PC-9 (cell line): ENCODE data around the gene IL17C. TPM values are rescaled to one million over a fixed set of nuclear protein-coding genes. Genes with fewer than 3 reads are reported as not detected.

Source experiments
- BruUV-seq: library from RNA; stranded (reverse); fragments of 400-500 nt; replicated peaks from 2 replicates; lab custom pipeline; 2021; lab: Mats Ljungman, UMichigan
- CTCF ChIA-PET: fragments of 300-600 bp; sonication (Branson Sonifier 250); formaldehyde crosslinking; loops from one replicate; lab custom pipeline; 2022; ENCODE audit warnings: antibody characterized with exemption; lab: Charles Lee
- POLR2A ChIA-PET: fragments of 300-600 bp; sonication (Branson Sonifier 250); formaldehyde crosslinking; loops from one replicate; lab custom pipeline; 2022; ENCODE audit warnings: antibody characterized with exemption; ENCODE audit not compliant: unreplicated experiment; lab: Charles Lee
- DNase-seq, 2 experiments: peaks; one replicate each; pipeline versions ENCODE4 v3.0.0 to v3.0.0-alpha.2; 2015 to 2022; ENCODE audit warnings: mixed read lengths in 1 of 2
- H2AFZ ChIP-seq: fragments of 200-600 bp; sonication (generic); 2 replicates; pipeline ENCODE4 v1.8.1; 2017; ENCODE audit warnings: antibody characterized with exemption
- H3F3A ChIP-seq: fragments of 200-600 bp; sonication (generic); 2 replicates; pipeline ENCODE4 v1.8.1; 2017; ENCODE audit warnings: antibody characterized with exemption, mild to moderate bottlenecking, low read depth; ENCODE audit not compliant: insufficient read depth
- H3K27ac ChIP-seq: fragments of 200-600 bp; sonication (generic); 2 replicates; pipeline ENCODE4 v1.6.1; 2016; ENCODE audit warnings: mixed run types
- H3K27me3 ChIP-seq: fragments of 200-600 bp; sonication (generic); 2 replicates; pipeline ENCODE4 v1.6.1; 2016; ENCODE audit warnings: low read depth, mixed run types; ENCODE audit not compliant: insufficient read depth
- H3K36me3 ChIP-seq: fragments of 200-600 bp; sonication (generic); 2 replicates; pipeline ENCODE4 v1.6.1; 2016; ENCODE audit warnings: low read depth, mixed run types
- H3K4me1 ChIP-seq: fragments of 200-600 bp; sonication (generic); replicated peaks from 2 replicates; pipeline ENCODE4 v1.6.1; 2016; ENCODE audit warnings: mixed run types; ENCODE audit not compliant: insufficient read depth
- H3K4me2 ChIP-seq: fragments of 200-600 bp; sonication (generic); 2 replicates; pipeline ENCODE4 v1.6.1; 2017; ENCODE audit warnings: mixed run types
- H3K4me3 ChIP-seq: fragments of 200-600 bp; sonication (generic); 2 replicates; pipeline ENCODE4 v1.6.1; 2016; ENCODE audit warnings: mixed run types
- H3K79me2 ChIP-seq: fragments of 200-600 bp; sonication (generic); 2 replicates; pipeline ENCODE4 v1.6.1; 2017; ENCODE audit warnings: low read depth, mixed run types
- H3K9me2 ChIP-seq: fragments of 200-600 bp; sonication (generic); 2 replicates; pipeline ENCODE4 v1.8.1; 2017; ENCODE audit warnings: mild to moderate bottlenecking; ENCODE audit not compliant: insufficient read depth
- H3K9me3 ChIP-seq: fragments of 200-600 bp; sonication (generic); 2 replicates; pipeline ENCODE4 v1.8.1; 2016; ENCODE audit warnings: low read depth; ENCODE audit not compliant: insufficient read depth
- H4K20me1 ChIP-seq: fragments of 200-600 bp; sonication (generic); 2 replicates; pipeline ENCODE4 v1.8.1; 2017; ENCODE audit not compliant: insufficient read depth
- EZH2 ChIP-seq: fragments of 200-600 bp; sonication (generic); IDR thresholded peaks from 2 replicates; pipeline ENCODE4 v1.8.0; 2017; ENCODE audit warnings: antibody characterized with exemption, low read depth
- intact Hi-C: fragments of 100-400 bp; cut with micrococcal nuclease; formaldehyde crosslinking; loops from one replicate; pipeline ENCODE4 v1.10.0; 2022; ENCODE audit not compliant: unreplicated experiment
- total RNA-seq: library from RNA; stranded (reverse); gene quantifications from 2 replicates; pipeline ENCODE4 v1.2.3, GENCODE V29; 2021
- TF ChIP-seq, protein P1 (sequence below): fragments of 200-600 bp; sonication (generic); conservative IDR thresholded peaks from 2 replicates; pipeline ENCODE4 v1.6.1; 2017; ENCODE audit warnings: mixed run types, antibody characterized with exemption, mild to moderate bottlenecking, moderate library complexity

Gene IL17C
- total RNA-seq, 1 experiment from 2014 or later: not detected

DNA sequence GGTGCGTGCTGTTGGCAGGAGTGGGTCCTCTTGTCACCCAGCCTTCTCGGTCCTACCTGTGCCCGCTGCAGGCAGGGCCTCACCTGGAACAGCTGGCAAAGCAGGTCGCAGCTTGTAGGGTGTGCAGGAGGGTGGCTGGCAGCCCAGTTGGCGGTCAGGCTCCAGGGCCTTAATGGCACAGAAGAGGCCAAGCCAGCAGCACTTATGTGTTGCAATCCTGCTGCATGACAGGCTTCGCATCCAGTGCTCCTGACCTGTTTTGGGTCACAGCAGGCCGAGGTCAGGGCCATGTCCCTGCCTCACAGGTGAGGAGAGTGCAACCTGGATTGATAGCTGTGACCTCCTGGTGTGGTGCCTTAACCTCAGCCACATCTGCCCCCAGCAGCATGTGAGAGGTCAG lies 36.3 kb upstream of the IL17C start:
- peaks cover 4% of the 10 kb centered on the region; the same call in 1 of the 2 replicates for H4K20me1 ChIP-seq
- no peak overlapping the region for H3K4me2 ChIP-seq
- H3K9me3 ChIP-seq: no peaks in the 10 kb centered on the region
- intact Hi-C loops: no loop called here
- H3K27ac ChIP-seq: no peak overlapping the region
- no peaks in the 10 kb centered on the region for H3K79me2 ChIP-seq
- POLR2A ChIA-PET: no interaction called here
- no peaks in the 10 kb centered on the region for H3K27me3 ChIP-seq
- BruUV-seq: no TSS peak
- H3F3A ChIP-seq: no peaks in the 10 kb centered on the region
- CTCF ChIA-PET: no interaction called here
- 0 out of 2 replicates have a peak, but pooled peaks cover 9% of the 10 kb centered on the region for H3K36me3 ChIP-seq
- no peak overlapping the region for H3K4me3 ChIP-seq
- no peak for DNase-seq
- no peaks in the 10 kb centered on the region for H3K9me2 ChIP-seq
- no peaks in the 10 kb centered on the region for H3K4me1 ChIP-seq
- no peak overlapping the region for H2AFZ ChIP-seq
- TF ChIP-seq EZH2: no peak
- TF ChIP-seq, protein P1, sequence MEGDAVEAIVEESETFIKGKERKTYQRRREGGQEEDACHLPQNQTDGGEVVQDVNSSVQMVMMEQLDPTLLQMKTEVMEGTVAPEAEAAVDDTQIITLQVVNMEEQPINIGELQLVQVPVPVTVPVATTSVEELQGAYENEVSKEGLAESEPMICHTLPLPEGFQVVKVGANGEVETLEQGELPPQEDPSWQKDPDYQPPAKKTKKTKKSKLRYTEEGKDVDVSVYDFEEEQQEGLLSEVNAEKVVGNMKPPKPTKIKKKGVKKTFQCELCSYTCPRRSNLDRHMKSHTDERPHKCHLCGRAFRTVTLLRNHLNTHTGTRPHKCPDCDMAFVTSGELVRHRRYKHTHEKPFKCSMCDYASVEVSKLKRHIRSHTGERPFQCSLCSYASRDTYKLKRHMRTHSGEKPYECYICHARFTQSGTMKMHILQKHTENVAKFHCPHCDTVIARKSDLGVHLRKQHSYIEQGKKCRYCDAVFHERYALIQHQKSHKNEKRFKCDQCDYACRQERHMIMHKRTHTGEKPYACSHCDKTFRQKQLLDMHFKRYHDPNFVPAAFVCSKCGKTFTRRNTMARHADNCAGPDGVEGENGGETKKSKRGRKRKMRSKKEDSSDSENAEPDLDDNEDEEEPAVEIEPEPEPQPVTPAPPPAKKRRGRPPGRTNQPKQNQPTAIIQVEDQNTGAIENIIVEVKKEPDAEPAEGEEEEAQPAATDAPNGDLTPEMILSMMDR: no peak

- peak in 1 of 2 experiments; percentile 32 for DNase-seq
- Histone ChIP-seq H3K27me3 (no peaks in the 10 kb centered on the region), H2AFZ (no peak overlapping the region), H4K20me1 (peaks cover 16% of the 10 kb centered on the region; the same call in 1 of the 2 replicates), H3K79me2 (no peaks in the 10 kb centered on the region), H3K4me3 (no peak overlapping the region), H3K27ac (no peak overlapping the region), H3K9me2 (no peaks in the 10 kb centered on the region), H3K36me3 (peaks cover 3% of the 10 kb centered on the region; the same call in 1 of the 2 replicates), H3K4me2 (no peak overlapping the region), H3F3A (no peaks in the 10 kb centered on the region), H3K9me3 (no peaks in the 10 kb centered on the region), H3K4me1 (no peaks in the 10 kb centered on the region)
- POLR2A ChIA-PET: no interaction called here
- TF ChIP-seq, protein P1: no peak
- no peak for TF ChIP-seq EZH2
- intact Hi-C loops: no loop called here
- BruUV-seq: no TSS peak
- CTCF ChIA-PET: no interaction called here
Observed at GRCh38 chr16:88605186-88606147, 32.9 kb upstream of the IL17C start.

GRCh38 chr16:88606148-88606757 lies 32.1 kb upstream of the IL17C start:
- POLR2A ChIA-PET: no interaction called here
- Histone ChIP-seq H3K4me1 (no peaks in the 10 kb centered on the region), H3K27ac (no peak overlapping the region), H3K9me2 (no peaks in the 10 kb centered on the region), H3K36me3 (no peaks in the 10 kb centered on the region; the same call in 1 of the 2 replicates), H3K27me3 (no peaks in the 10 kb centered on the region), H3K79me2 (no peaks in the 10 kb centered on the region), H4K20me1 (peaks cover 19% of the 10 kb centered on the region; the same call in 1 of the 2 replicates), H3F3A (no peaks in the 10 kb centered on the region), H3K4me3 (no peak overlapping the region), H3K9me3 (no peaks in the 10 kb centered on the region), H3K4me2 (no peak overlapping the region), H2AFZ (no peak overlapping the region)
- no TSS peak for BruUV-seq
- intact Hi-C loops: no loop called here
- TF ChIP-seq, protein P1: no peak
- TF ChIP-seq EZH2: no peak
- CTCF ChIA-PET: no interaction called here
- no peak for DNase-seq
